Thoracic aorta (tissue), 2 donors: ENCODE results near the gene PLXNA2. TPM values are rescaled to one million over a fixed set of nuclear protein-coding genes. Genes with fewer than 3 reads are reported as not detected.

Source experiments
- ATAC-seq: fragments of 150-250 bp; one replicate; pipeline ENCODE4 v1.8.0; 2017; ENCODE audit warnings: low read depth; ENCODE audit not compliant: insufficient number of reproducible peaks, low FRiP score
- DNase-seq: peaks from one replicate; pipeline ENCODE4 v3.0.0-alpha.2; 2020; ENCODE audit warnings: low spot score
- H3K27ac ChIP-seq, 2 donors: fragments of 200-600 bp; sonication (generic); 1 replicate in 1 of 2; 2 replicates in 1 of 2; pipeline ENCODE4 v1.5.1; 2016; ENCODE audit warnings: mild to moderate bottlenecking in 2 of 2, moderate library complexity in 2 of 2
- H3K27me3 ChIP-seq: fragments of 200-600 bp; sonication (generic); replicated peaks from 2 replicates; pipeline ENCODE4 v1.6.0; 2016; ENCODE audit warnings: mild to moderate bottlenecking; ENCODE audit not compliant: insufficient read depth
- H3K36me3 ChIP-seq: fragments of 200-600 bp; sonication (generic); one replicate; pipeline ENCODE4 v1.5.1; 2016
- H3K4me1 ChIP-seq, 2 donors: fragments of 200-600 bp; sonication (generic); 1 replicate in 1 of 2; 2 replicates in 1 of 2; pipeline versions ENCODE4 v1.5.1 to v1.6.0; 2016; ENCODE audit warnings: low read depth in 2 of 2, mild to moderate bottlenecking in 1 of 2; ENCODE audit not compliant: control insufficient read depth in 1 of 2
- H3K4me3 ChIP-seq: fragments of 200-600 bp; sonication (generic); 2 replicates; pipeline ENCODE4 v1.5.1; 2016; ENCODE audit warnings: mild to moderate bottlenecking
- H3K9me3 ChIP-seq: fragments of 200-600 bp; sonication (generic); 2 replicates; pipeline ENCODE4 v1.5.1; 2016
- total RNA-seq, 2 donors: library from RNA; depleted of rRNA; stranded (reverse); fragments of >200 nt; gene quantifications; one replicate each; pipeline versions ENCODE4 v1.1.0 to v1.2.3, GENCODE V29; 2016
- TF ChIP-seq, protein P1 (sequence below): fragments of 200-600 bp; sonication (generic); IDR thresholded peaks from one replicate; pipeline ENCODE4 v1.5.1; 2019; ENCODE audit warnings: antibody characterized with exemption

PLXNA2 gene
- total RNA-seq, 2 donors from 2014 or later, result 30.2 to 62.2 TPM

- Histone ChIP-seq H3K36me3 (no peaks in the 10 kb centered on the region), H3K4me1 (peaks cover 19 to 79% of the 10 kb centered on the region in 2 donors), H3K27me3 (no peaks in the 10 kb centered on the region), H3K27ac (no peak overlapping the region), H3K9me3 (no peaks in the 10 kb centered on the region), H3K4me3 (no peak overlapping the region)
- TF ChIP-seq, protein P1, sequence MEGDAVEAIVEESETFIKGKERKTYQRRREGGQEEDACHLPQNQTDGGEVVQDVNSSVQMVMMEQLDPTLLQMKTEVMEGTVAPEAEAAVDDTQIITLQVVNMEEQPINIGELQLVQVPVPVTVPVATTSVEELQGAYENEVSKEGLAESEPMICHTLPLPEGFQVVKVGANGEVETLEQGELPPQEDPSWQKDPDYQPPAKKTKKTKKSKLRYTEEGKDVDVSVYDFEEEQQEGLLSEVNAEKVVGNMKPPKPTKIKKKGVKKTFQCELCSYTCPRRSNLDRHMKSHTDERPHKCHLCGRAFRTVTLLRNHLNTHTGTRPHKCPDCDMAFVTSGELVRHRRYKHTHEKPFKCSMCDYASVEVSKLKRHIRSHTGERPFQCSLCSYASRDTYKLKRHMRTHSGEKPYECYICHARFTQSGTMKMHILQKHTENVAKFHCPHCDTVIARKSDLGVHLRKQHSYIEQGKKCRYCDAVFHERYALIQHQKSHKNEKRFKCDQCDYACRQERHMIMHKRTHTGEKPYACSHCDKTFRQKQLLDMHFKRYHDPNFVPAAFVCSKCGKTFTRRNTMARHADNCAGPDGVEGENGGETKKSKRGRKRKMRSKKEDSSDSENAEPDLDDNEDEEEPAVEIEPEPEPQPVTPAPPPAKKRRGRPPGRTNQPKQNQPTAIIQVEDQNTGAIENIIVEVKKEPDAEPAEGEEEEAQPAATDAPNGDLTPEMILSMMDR, result no peak
- ATAC-seq (no peak), DNase-seq (no peak)
These were observed 82.4 kb downstream of the PLXNA2 start for GRCh38 chr1:208161656-208162375.

DNA sequence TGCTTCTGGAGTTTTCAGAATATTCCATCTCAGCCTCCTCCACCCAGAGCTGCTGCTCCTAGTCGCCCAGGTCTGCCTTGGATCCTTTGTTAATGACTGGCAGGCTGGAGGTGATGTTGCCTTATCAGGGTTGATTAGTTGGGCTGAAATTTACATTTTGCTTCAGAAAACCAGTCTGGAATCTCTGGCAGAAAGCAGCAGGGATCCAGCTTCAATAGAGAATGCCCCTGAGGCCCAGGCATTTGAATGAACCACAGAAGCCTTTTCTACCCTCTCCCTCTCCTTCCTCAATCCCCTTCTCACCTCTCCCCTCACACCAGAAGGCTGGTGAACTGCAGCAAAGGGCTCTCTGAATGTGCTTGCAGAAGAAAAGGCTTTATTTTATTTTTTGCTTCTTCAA is 83.2 kb downstream of the PLXNA2 start:
- Histone ChIP-seq H3K27ac (no peak overlapping the region), H3K36me3 (no peaks in the 10 kb centered on the region), H3K27me3 (no peaks in the 10 kb centered on the region), H3K4me1 (peaks cover 19 to 79% of the 10 kb centered on the region in 2 donors), H3K9me3 (no peaks in the 10 kb centered on the region), H3K4me3 (no peak overlapping the region)
- TF ChIP-seq, protein P1, result no peak
- no peak for DNase-seq
- no peak for ATAC-seq

DNA sequence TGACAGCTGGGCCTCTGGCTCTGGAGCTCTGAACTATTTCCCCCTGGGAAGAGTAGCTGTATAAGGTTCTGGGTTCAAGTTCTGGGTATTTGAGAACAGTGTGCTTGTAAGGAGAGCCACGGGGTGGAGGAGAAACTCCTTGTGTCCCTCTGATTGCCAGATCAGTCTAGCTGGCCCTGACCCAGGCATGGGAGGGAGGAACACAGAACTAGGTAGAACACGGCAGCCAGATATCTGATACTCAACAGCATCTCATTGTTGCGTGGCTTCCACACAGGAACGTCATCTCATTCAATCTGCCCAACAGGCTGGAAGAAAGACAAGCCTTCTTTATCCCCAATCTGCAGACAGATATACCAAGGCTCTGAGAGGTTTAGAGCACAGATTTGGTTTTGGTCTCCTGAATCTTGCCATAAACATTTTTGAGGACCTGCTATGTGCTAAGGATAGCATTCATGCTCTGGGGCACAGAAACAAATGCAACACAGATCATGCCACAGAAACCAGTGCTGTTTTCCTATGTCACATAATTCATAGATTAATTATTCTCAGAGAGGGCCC is 83.8 kb downstream of the PLXNA2 start:
- ATAC-seq (no peak), DNase-seq (no peak)
- no peaks in the 10 kb centered on the region for H3K9me3 ChIP-seq
- H3K36me3 ChIP-seq, result no peaks in the 10 kb centered on the region
- H3K4me3 ChIP-seq, result no peak overlapping the region
- H3K4me1 ChIP-seq, result peaks cover 19 to 79% of the 10 kb centered on the region in 2 donors
- no peaks in the 10 kb centered on the region for H3K27me3 ChIP-seq
- TF ChIP-seq, protein P1, result no peak
- H3K27ac ChIP-seq, result peak overlapping the region in 1 of 2 donors; percentile 6

DNA sequence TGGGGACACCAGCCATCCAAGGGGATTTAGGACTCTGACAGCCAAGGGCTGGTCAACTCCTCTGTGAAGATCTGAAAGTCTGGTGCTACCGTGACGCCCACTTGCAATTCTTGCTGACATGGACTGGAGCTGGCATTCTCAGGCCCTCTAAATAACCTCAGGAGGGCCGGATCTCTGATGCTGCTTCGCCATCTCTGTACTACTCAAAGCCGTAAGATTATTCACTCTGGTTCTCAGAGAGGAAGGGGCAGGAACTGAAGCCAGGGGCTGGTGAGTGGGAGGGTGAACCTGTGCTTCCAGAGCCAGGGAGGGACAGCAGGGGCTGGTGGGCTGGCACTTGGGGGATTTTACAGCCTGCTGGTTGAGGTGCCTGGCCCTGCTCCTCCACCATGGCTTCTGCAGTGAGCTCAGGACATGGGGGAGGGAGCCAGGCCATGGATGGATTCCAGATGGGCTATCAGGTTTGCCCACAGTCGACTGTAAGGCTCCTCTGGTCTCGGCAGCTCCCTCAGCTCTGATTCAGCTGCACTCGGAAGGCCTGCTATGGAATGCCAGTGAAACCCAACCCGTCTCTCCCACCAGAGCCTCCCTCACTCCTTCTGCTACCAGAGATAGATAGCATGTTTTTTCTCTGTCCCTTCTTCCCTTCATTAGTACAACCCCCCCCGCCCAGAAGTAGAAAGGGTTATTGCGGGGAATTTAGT is 84.5 kb downstream of the PLXNA2 start:
- H3K9me3 ChIP-seq, result no peaks in the 10 kb centered on the region
- peaks cover 19 to 79% of the 10 kb centered on the region in 2 donors for H3K4me1 ChIP-seq
- no peaks in the 10 kb centered on the region for H3K27me3 ChIP-seq
- H3K4me3 ChIP-seq, result no peak overlapping the region
- TF ChIP-seq, protein P1, result no peak
- DNase-seq, result no peak
- peak overlapping the region in 1 of 2 donors; percentile 6 for H3K27ac ChIP-seq
- no peak for ATAC-seq
- no peaks in the 10 kb centered on the region for H3K36me3 ChIP-seq
